Measurements from ENCODE around the gene PPFIA1. TPM values are rescaled to one million over a fixed set of nuclear protein-coding genes. Genes with fewer than 3 reads are reported as not detected.

PPFIA1 gene
- total RNA-seq, 2 experiments from 2014 or later, result 27.2 to 30.9 TPM

DNA sequence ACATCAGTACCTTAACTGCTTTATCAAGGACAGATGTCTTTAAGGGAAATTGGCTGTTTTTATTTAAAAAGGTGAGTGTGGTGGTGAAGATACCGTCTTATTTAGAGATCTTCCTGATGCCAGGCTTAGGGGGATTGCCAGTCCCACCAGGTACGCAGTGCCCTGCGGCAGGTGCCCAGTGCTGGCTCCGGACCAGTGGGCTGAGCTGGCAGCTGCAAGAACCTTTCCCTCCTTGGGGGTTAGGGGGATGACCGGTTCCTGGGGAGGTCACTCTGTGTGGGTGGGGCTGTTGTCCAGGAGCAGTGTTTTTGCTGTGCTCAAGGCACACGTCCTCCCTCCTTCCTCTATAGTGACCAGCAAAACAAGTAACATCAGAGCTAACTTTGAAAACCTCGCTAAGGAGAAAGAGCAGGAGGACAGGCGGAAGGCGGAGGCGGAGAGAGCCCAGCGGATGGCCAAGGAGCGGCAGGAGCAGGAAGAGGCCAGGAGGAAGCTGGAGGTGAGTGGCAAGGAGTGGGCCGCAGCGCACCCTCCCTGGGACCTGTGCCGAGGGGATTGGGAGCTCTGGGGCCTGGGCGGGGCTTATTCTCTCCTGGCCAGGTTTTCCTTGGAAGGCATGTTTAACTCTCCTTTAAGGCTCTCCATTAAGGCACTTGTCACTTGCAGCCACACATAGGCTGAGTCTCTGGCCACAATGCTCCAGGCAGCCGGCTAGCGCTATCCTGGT, 158.4 kb downstream of the PPFIA1 start:
- Mint-ChIP-seq H3K4me3 (no peak overlapping the region), H3K9me3 (no peaks in the 10 kb centered on the region), H3K27me3 (peaks cover 4% of the 10 kb centered on the region), H3K4me1 (ENCODE audit: low read depth) (peaks cover 7% of the 10 kb centered on the region), H3K36me3 (ENCODE audit: low read depth) (peaks cover 9% of the 10 kb centered on the region), H3K27ac (no peak overlapping the region)
- DNase-seq (no peak), ATAC-seq (no peak)
- TF ChIP-seq, protein P1, sequence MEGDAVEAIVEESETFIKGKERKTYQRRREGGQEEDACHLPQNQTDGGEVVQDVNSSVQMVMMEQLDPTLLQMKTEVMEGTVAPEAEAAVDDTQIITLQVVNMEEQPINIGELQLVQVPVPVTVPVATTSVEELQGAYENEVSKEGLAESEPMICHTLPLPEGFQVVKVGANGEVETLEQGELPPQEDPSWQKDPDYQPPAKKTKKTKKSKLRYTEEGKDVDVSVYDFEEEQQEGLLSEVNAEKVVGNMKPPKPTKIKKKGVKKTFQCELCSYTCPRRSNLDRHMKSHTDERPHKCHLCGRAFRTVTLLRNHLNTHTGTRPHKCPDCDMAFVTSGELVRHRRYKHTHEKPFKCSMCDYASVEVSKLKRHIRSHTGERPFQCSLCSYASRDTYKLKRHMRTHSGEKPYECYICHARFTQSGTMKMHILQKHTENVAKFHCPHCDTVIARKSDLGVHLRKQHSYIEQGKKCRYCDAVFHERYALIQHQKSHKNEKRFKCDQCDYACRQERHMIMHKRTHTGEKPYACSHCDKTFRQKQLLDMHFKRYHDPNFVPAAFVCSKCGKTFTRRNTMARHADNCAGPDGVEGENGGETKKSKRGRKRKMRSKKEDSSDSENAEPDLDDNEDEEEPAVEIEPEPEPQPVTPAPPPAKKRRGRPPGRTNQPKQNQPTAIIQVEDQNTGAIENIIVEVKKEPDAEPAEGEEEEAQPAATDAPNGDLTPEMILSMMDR (IDR thresholded peaks at IDR 0.05), result no peak
- intact Hi-C loops (cut with micrococcal nuclease), result no loop called here
- ChIA-PET CTCF (no interaction called here), POLR2A (no interaction called here)

DNA sequence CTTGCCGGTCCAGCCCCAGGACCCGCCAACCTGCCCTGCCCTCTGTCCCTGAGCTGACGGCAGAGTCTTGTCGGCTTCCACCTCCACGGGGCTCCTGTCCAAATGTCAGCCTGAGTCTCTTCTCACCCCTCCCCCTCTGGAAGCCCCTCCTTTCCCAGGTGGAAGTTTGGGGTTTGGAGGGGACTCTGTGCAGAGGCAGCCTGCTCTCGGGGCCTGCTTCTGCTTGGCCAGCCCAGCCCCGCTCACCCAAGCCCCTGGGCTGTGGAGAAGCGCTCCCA, 158.9 kb downstream of the PPFIA1 start:
- CTCF ChIA-PET, result no interaction called here
- TF ChIP-seq, protein P1 (IDR thresholded peaks at IDR 0.05), result no peak

DNA sequence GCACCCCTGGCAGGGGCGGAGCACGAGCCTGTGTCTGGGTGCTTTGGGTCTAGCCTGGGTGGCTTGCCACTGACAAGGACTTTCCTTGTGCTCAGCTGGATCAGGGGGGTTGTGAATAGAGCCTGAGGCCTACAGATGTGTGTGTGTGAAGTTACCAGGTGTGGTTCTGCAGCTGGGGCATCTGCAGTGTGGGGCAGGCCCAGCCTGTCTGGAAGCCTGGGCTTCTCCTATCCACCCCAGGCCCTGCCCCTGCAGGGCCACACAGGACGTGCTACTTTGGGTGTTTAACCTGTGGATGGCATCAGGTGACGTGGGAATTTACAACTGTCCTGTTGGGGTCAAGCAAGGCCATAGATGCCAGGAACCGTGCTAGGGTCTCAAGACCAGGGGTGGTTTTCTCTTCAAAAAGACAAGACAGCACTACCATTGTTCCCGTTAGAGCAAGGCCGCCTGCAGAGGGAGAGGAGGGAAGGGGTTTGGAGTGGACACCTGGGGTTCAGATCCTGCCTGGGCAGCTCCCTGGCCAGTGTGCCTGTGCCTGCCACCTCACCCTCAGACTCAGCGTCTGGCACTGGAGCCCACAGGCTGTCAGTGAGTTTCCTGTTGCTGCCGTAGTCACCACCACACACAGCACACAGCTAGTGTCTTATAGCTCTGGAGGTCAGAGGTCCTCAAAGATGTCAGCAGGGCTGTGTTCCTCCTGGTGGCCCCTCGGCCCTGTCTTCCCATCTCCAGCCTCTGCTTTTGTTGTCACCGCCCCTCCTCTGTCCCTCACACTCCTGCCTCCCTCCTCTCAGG, 159.4 kb downstream of the PPFIA1 start:
- ATAC-seq, result no peak
- Mint-ChIP-seq H3K4me3 (no peak overlapping the region), H3K9me3 (no peaks in the 10 kb centered on the region), H3K27me3 (peaks cover 3% of the 10 kb centered on the region), H3K36me3 (ENCODE audit: low read depth) (peaks cover 11% of the 10 kb centered on the region), H3K27ac (no peak overlapping the region), H3K4me1 (ENCODE audit: low read depth) (no peaks in the 10 kb centered on the region)
- DNase-seq, result no peak
- intact Hi-C loops (cut with micrococcal nuclease), result no loop called here
- CTCF ChIA-PET, result no interaction called here
- POLR2A ChIA-PET, result no interaction called here
- TF ChIP-seq, protein P1 (IDR thresholded peaks at IDR 0.05), result no peak

More for the DNA sequence above, 158.9 kb downstream of the PPFIA1 start:
- Mint-ChIP-seq H3K4me3 (no peak overlapping the region), H3K27ac (no peak overlapping the region), H3K27me3 (peaks cover 3% of the 10 kb centered on the region), H3K4me1 (ENCODE audit: low read depth) (peaks cover 2% of the 10 kb centered on the region), H3K36me3 (ENCODE audit: low read depth) (peaks cover 9% of the 10 kb centered on the region), H3K9me3 (no peaks in the 10 kb centered on the region)
- POLR2A ChIA-PET, result no interaction called here
- ATAC-seq (no peak), DNase-seq (no peak)
- intact Hi-C loops (cut with micrococcal nuclease), result no loop called here

DNA sequence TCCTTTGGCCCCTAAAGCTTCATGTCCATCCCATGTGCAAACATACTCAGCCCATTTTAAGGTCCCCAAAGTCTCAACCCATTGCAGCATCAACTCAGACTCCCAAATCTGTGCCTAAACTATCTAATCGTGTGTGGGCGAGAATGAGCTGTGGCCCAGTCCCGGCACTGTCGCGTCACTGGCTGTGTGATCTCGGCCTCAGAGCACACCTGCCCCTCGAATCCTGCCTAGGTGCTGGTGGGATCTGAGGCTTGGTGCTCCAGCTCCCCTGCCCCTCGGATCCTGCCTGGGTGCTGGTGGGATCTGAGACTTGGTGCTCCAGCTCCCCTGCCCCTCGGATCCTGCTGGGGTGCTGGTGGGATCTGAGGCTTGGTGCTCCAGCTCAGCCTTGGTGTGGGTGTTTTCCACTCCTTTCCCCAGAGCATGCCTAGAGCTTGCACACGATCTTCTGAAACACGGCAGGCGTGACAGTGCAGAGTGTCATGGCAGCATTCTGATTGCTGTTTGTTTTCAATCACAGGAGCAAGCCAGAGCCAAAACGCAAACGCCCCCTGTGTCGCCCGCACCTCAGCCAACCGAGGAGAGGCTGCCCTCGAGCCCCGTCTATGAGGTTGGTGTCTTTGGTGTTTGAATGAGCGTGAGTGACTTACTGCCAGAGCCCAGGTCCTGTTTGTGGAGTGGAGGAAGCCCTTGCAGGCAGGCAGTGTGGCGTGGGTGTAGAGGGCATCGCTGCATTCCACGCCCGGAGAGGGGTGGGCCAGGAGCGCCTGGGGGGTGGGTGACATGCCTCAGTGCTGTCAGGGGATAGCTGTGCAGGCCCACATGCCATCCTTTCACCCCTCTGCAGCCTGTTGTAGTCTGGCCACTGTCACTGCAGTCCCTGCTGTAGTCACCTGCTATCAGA, 160.4 kb downstream of the PPFIA1 start:
- ChIA-PET POLR2A (no interaction called here), CTCF (no interaction called here)
- H3K4me1 Mint-ChIP-seq (ENCODE audit: low read depth), result no peaks in the 10 kb centered on the region
- ATAC-seq, result no peak
- intact Hi-C loops (cut with micrococcal nuclease), result no loop called here
- no peaks in the 10 kb centered on the region for H3K9me3 Mint-ChIP-seq
- no peak overlapping the region for H3K4me3 Mint-ChIP-seq
- TF ChIP-seq, protein P1 (IDR thresholded peaks at IDR 0.05), result no peak
- DNase-seq, result no peak
- no peak overlapping the region for H3K27ac Mint-ChIP-seq
- H3K27me3 Mint-ChIP-seq, result peaks cover under 1% of the 10 kb centered on the region
- peaks cover 8% of the 10 kb centered on the region for H3K36me3 Mint-ChIP-seq (ENCODE audit: low read depth)

Data from activated CD8-positive, alpha-beta T cell treated with anti-CD3 and anti-CD28 coated beads for 36 hours (primary cell).